HG03097 (cell line): ENCODE results near the gene CEP72.
"Not testable (repeated sequence)": the region's sequence is repeated elsewhere in the genome, so short reads cannot be mapped to it uniquely, and the experiment has no call there.

ENCODE experiments used
- ATAC-seq: cut with Tn5 transposase; IDR thresholded peaks from one replicate; pipeline ENCODE4 v1.9.1; 2021; ENCODE audit not compliant: unreplicated experiment, low FRiP score

CEP72 gene

DNA sequence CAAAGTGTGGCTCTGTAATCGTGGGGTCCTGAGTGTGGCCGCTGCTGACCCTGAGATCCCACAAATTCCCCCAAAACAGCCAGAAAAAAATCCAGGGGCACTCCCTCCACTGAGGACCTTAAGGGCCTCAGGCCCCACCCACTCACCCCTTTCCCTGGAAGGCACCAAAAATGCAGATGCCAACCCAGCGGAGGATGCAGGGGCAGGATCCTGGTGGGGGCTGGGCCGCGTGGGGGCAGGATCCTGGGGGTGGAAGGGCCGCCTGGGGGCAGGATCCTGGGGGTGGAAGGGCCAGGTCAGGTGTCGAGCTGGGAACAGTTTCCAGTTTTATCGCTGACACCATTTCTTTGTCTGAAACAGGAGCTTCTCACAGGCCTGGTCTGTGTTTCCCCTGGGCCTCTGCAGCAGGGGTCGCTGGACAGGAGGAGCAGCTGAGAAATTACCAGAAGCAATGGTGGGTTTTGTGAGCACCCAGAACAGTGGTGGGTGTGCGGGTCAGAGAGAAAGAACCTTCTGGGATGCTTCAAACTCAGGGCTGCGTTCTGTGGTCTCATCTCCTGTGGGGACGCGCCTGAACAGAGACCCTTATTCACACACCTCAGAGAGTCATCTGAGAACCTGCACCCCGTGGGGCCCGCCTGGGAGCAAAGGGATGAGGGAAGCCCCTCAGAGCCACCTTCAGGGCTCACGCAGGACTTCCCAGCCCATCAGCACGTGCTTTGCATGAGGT is 67.2 kb downstream of the CEP72 start:
- ATAC-seq, result not testable (repeated sequence)

DNA sequence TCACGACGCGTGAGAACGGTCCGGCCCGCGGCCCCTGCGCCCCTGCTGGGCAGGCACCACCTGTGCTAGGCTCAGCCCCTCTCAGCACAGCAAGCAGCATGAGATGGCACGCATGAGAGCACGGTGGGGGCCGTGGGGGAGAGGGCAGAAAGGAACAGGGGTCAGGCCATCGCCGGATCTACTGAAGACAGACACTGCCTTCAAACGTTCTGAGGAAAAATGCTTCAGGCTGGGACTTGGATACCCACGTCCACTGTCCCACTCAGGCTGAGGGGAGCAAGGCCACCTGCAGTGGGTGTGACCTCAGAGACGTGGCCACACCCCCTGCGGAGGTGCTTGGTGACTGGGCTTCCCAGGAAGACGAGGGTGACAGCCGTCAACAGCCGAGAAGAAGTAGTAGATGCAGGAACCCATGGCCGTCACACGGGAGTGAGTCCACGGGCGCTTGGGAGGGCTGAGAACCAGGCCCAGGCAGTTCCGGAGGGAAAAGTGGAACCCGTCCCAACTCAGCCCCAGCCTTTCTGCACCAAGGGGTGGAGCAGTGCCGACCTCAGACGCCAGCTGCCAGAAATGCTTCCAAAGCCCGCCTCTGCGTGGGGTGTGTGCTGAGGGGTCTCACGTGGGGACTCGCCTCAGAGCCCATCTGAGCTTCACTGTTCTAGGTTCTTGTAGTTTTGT is 68.1 kb downstream of the CEP72 start:
- ATAC-seq, result not testable (repeated sequence)

- not testable (repeated sequence) for ATAC-seq
Observed at GRCh38 chr5:680836-681235, 68.7 kb downstream of the CEP72 start.

DNA sequence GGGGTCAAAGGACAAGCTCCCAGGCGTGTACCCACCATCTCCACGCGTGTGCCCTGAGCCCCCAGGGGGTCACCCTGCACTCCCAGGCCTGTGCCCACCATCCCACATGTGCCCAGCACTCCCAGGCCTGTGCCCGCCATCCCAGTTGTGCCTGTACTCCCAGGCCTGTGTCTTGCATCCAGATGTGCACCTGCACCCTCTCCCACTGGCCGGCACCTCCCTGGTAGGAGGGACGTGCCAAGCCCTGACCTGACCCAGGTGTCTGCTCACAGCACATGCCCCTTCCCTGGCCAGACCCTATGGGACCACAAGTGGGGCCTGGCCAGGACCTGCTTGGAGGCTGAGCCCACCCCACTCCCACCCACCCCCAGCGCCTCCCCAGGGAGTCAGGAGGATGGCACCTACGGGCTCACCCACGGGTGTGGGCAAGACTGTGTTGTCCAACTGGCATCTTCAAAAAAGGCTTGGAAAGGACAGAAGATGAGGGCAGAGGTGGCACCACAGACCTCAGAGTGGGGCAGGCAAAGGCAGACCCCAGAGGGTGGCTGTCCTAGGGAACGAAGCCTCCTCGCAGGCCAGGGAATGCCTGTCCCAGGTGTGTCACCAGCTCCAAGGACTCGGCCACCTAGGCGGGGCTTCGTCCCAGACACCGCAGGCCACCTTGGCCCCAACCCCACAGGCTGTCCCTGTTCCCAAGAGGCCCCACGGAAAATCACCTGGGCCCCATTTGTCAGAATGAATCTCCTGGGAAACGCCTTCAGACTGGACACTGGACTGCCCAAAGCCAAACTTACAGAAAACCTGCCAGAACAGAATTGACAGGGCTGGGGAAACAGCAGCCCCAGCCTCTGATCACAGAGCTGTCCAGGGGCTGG is 69.4 kb downstream of the CEP72 start:
- not testable (repeated sequence) for ATAC-seq

DNA sequence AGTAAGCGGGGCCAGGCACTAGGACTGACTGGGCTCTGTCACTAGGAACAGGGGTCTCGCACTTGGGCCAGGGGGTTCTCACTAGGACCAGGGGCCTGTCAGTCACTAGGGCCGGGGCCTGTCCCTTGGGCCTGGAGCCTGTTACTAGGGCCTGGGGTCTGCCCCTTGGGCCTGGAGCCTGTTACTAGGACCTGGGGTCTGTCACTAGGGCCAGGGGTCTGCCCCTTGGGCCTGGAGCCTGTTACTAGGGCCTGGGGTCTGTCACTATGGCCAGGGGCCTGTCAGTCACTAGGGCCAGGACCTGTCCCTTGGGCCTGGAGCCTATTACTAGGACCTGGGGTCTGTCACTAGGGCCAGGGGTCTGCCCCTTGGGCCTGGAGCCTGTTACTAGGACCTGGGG is 70.1 kb downstream of the CEP72 start:
- not testable (repeated sequence) for ATAC-seq

- not testable (repeated sequence) for ATAC-seq
Observed at GRCh38 chr5:682651-683358, 70.7 kb downstream of the CEP72 start.

- ATAC-seq, result no peak
Observed at GRCh38 chr5:683551-684481, 71.7 kb downstream of the CEP72 start.

GRCh38 chr5:684751-685216 is 72.6 kb downstream of the CEP72 start:
- ATAC-seq, result no peak

GRCh38 chr5:685262-686171 is 73.4 kb downstream of the CEP72 start:
- ATAC-seq, result no peak

- not testable (repeated sequence) for ATAC-seq
Observed at GRCh38 chr5:686172-686523, 74.0 kb downstream of the CEP72 start.

DNA sequence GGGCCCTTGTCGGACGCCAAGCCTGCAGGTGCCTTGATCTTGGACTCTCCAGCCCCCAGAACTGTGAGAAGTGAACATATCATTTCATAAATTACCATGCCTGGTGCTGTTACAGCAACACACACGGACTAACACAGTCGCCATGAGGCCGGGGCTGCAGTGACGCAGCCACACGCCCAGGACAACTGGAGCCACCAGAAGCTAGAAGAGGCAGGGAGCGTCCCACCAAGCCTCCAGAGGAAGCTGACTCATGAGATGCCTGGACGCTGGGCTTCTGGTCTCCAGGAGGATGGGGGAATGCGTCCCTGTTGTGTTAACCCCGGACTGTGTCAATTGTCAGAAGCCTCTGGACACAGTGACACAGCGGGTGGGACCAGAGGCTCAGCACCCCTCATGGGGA is 74.8 kb downstream of the CEP72 start:
- ATAC-seq, result not testable (repeated sequence)

- not testable (repeated sequence) for ATAC-seq
Observed at GRCh38 chr5:688348-689010, 76.3 kb downstream of the CEP72 start.

DNA sequence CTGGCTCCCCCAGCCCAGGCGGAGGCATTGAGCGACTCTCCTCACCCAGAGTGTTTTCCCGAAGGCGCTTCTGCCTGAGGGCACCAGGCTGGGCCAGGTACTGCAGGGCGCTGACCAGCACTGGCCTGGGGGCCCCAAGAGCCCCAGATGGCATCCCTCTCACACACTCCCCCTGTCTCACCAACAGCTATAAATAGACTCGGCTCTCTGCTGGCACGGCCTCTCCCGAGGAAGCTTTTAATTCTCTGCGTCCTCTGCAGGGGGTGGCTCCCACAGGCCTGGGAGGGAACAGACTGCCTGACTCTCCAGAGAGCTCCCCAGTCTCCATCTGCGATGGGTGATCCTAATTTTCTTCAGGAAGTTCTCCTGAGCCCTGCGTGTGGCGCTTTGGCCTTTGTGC is 78.2 kb downstream of the CEP72 start:
- not testable (repeated sequence) for ATAC-seq

DNA sequence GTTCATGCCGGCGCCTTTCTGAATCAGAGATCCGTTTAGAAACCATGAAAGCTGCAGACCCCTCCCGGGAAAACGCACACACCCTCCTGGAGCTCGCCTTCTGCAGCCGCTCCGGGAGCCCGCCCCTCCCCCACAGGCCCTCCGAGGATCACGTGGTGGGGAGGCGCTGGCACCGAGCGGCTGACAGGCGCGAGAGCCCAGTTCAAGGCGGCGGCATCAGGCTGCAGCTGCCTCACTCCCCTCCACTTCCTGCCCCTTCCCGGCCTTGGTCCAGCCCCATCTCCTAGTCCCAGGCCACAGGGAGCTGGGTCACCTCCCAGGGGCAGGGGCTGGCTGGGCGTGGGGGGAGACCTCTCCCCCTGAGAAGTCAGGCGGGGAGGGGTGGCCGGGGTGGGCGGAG is 78.9 kb downstream of the CEP72 start:
- ATAC-seq, result not testable (repeated sequence)

- ATAC-seq, result no peak
Observed at GRCh38 chr5:691817-692528, 79.8 kb downstream of the CEP72 start.

- not testable (repeated sequence) for ATAC-seq
Observed at GRCh38 chr5:692529-693041, 80.4 kb downstream of the CEP72 start.
